GM12878 (cell line): ENCODE measurements around the gene HYPK.
A peak's percentile ranks its signal among the peaks of the same experiment; 100 is the strongest.

ENCODE experiments used
- BHLHE40 ChIP-seq, 2 experiments: fragments of 450-650 bp in 1 of 2; IDR thresholded peaks; 2 replicates each; pipeline ENCODE4 v1.6.1; 2011 to 2017; ENCODE audit warnings: low read depth in 2 of 2, borderline replicate concordance in 1 of 2, improper control_type of control experiment in 1 of 2, low read length in 1 of 2, mild to moderate bottlenecking in 1 of 2
- CBFB ChIP-seq: IDR thresholded peaks from 2 replicates; pipeline ENCODE4 v1.6.1; 2016; ENCODE audit warnings: antibody characterized with exemption, low read depth
- CTCF ChIP-seq, 3 experiments: IDR thresholded peaks in 2 of 3; conservative IDR thresholded peaks in 1 of 3; 2 replicates each; pipeline ENCODE4 v1.5.1; 2011; ENCODE audit warnings: low read depth in 3 of 3, low read length in 3 of 3, mild to moderate bottlenecking in 3 of 3, control low read depth in 2 of 3, moderate library complexity in 2 of 3, inconsistent platforms in 1 of 3, mixed read lengths in 1 of 3; ENCODE audit not compliant: control insufficient read depth in 2 of 3, insufficient read depth in 1 of 3; ENCODE audit errors: extremely low read depth in 1 of 3
- ESRRA ChIP-seq: IDR thresholded peaks from 2 replicates; pipeline ENCODE4 v1.6.1; 2012; ENCODE audit warnings: mild to moderate bottlenecking, low read length, improper control_type of control experiment
- EZH2 ChIP-seq: IDR thresholded peaks from 2 replicates; pipeline ENCODE4 v1.6.1; 2012; ENCODE audit warnings: low read depth, mild to moderate bottlenecking, control low read depth, inconsistent platforms, low read length, borderline replicate concordance; ENCODE audit not compliant: control insufficient read depth
- FOS ChIP-seq: IDR thresholded peaks from 3 replicates; pipeline ENCODE4 v1.6.1; 2011; ENCODE audit warnings: borderline replicate concordance; ENCODE audit not compliant: insufficient read length; ENCODE audit errors: extremely low read depth
- HDAC6 ChIP-seq: fragments of 200-600 bp; sonication (generic); IDR thresholded peaks from one replicate; pipeline ENCODE4 v1.8.0; 2017; ENCODE audit warnings: antibody characterized with exemption; ENCODE audit not compliant: unreplicated experiment
- NKRF ChIP-seq: fragments of 450-650 bp; conservative IDR thresholded peaks from 2 replicates; pipeline ENCODE4 v1.6.1; 2017; ENCODE audit warnings: mild to moderate bottlenecking, moderate library complexity
- NR2F1 ChIP-seq: fragments of 450-650 bp; conservative IDR thresholded peaks from 2 replicates; pipeline ENCODE4 v1.6.1; 2017; ENCODE audit warnings: mild to moderate bottlenecking
- NRF1 ChIP-seq: conservative IDR thresholded peaks from 2 replicates; pipeline ENCODE4 v1.6.1; 2011; ENCODE audit warnings: mild to moderate bottlenecking, low read depth, low read length, improper control_type of control experiment
- POLR2A ChIP-seq: IDR thresholded peaks from 2 replicates; pipeline ENCODE4 v1.6.1; 2011; ENCODE audit warnings: low read depth, mild to moderate bottlenecking, low read length
- POU2F2 ChIP-seq: IDR thresholded peaks from 3 replicates; pipeline ENCODE4 v1.6.1; 2011; ENCODE audit warnings: low read depth, mild to moderate bottlenecking, low read length, borderline replicate concordance
- RBBP5 ChIP-seq: fragments of 200-600 bp; sonication (generic); conservative IDR thresholded peaks from 2 replicates; pipeline ENCODE4 v1.6.1; 2016
- SMARCA5 ChIP-seq: fragments of 450-650 bp; IDR thresholded peaks from 2 replicates; pipeline ENCODE4 v1.6.1; 2017; ENCODE audit warnings: mild to moderate bottlenecking

- TF ChIP-seq HDAC6 = no peak
- peak; percentile 74 to 78 (median 75) for TF ChIP-seq CTCF (IDR thresholded peaks at IDR 0.05 in 2 of 3, conservative IDR thresholded peaks at IDR 0.05 in 1 of 3; ENCODE audit: control insufficient read depth in 2 of 3, extremely low read depth in 1 of 3, insufficient read depth in 1 of 3, low read depth in 3 of 3, low read length in 3 of 3)
- TF ChIP-seq ESRRA = no peak
- peak; percentile 90; the same call in 1 of the 2 replicates for TF ChIP-seq SMARCA5
- TF ChIP-seq POLR2A = no peak; the same call in 1 of the 2 replicates
- no peak for TF ChIP-seq EZH2
- TF ChIP-seq NKRF = peak; percentile 65; the same call in 1 of the 2 replicates
- no peak for TF ChIP-seq FOS
- peak; percentile 76; the same call in 2 of the 3 replicates for TF ChIP-seq POU2F2
- peak; percentile 60 to 83; a peak in 2 of 4 replicates for TF ChIP-seq BHLHE40 (IDR thresholded peaks at IDR 0.05; ENCODE audit: borderline replicate concordance in 1 of 2, low read depth in 2 of 2, low read length in 1 of 2)
- peak; percentile 96; the same call in 1 of the 2 replicates for TF ChIP-seq CBFB
- no peak for TF ChIP-seq NRF1
- no peak for TF ChIP-seq RBBP5
- TF ChIP-seq NR2F1 = peak; percentile 99
These were observed 23.0 kb upstream of the HYPK start for GRCh38 chr15:43777267-43777914.
